A549 treated with dexamethasone at 1 μM for 4 hours (cell line): ENCODE measurements around the gene PTCSC3. TPM values are rescaled to one million over a fixed set of nuclear protein-coding genes. Genes with fewer than 3 reads are reported as not detected.

Experiments
- total RNA-seq: library from RNA; stranded (reverse); fragments of 200-300 nt; extraction: Qiagen RNA extraction; gene quantifications from 5 replicates; pipeline ENCODE4 v1.2.3, GENCODE V29; 2022

The PTCSC3 gene
- total RNA-seq, result not detected in 5 replicates

GRCh38 chr14:36176524-36176923, at the start of gene PTCSC3:
TSS of gene PTCSC3 (minus strand) at chr14:36176722.

Other genes starting within 250 kb of the PTCSC3 start
- gene MBIP, start 143.9 kb upstream of the PTCSC3 start, total RNA-seq, result 14.1 to 16.4 TPM (median 16.2 TPM) in 5 replicates